NCI-H1417 treated with DMSO at 0.1 percent for 48 hours (cell line): ENCODE measurements around the gene GRAMD2B.

Experiments
- DNase-seq: peaks from one replicate; lab custom pipeline; 2025; lab: John Stamatoyannopoulos, UW

GRAMD2B gene

DNA sequence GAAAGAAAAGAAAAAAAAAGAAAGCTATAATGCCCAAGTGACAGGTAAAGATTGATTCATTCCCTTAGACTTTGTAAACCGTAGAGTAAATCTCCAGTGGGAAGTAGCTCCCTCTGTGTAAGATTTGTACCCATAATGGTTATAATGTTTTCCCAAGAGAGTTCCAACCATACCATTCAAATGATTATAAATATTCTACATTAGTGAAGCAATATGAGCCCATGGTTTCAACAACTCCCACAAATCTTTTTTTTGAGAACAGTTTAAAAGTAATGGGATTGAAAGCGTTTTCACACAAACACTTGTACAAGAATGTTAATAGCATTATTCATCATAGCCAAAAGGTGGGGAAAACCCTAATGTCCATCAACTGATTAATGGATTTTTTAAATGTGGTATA is 58.0 kb downstream of the GRAMD2B start:
- DNase-seq, result no peak

DNA sequence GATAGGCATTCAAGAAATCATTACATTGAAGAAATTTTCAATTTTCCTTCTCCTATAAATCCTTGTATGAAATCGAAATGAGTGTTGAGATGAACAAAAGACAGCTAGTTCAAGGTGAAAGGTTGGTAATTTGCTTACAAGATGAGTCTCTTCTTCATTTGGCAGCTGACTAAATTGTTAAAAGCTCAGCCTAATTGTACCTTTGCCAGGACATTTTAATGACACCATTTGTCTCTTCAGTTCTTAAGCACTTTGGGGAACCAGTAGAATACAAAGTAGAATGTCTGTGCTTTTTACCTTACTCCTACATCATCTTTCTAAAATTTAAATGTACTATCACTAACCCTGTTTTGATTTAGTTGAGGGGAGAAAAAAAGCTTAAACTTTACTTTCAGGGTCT is 59.4 kb downstream of the GRAMD2B start:
- no peak for DNase-seq

DNA sequence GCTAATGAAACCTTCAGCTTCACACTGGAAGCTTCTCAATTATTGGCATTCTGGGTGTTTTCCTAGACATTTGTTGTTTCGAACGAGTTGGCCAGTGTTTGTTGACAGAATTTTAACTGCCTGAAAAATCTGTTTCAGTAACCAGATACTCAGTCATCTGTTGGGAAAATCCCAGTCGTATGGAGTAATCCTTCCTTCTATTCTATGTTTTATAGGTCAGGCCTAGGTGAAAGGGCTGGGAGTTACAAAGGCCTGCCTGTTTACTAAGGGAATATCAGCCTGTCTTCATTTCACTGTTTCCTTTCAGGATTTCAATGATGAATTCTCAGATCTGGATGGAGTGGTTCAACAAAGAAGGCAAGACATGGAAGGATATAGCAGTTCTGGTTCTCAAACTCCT is 59.9 kb downstream of the GRAMD2B start:
- DNase-seq, result no peak

DNA sequence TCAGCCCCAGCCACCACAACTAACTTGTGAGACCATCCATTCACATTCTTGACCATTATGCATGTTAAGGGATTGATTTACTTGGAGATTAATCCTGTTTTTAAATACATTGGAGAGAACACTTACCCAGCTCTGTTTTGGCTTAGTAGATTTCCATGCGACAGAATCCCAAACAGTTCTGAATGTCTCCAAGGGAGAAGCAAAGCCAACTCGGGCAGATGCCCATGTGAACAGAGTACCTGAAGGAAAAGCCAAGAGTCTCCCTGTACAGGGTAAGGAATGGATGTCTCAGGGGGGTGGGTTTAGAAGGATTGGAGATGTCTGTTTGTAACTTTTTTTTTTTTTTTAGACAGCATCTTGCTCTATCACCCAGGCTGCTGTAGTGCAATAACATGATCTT is 61.0 kb downstream of the GRAMD2B start:
- DNase-seq, result no peak

DNA sequence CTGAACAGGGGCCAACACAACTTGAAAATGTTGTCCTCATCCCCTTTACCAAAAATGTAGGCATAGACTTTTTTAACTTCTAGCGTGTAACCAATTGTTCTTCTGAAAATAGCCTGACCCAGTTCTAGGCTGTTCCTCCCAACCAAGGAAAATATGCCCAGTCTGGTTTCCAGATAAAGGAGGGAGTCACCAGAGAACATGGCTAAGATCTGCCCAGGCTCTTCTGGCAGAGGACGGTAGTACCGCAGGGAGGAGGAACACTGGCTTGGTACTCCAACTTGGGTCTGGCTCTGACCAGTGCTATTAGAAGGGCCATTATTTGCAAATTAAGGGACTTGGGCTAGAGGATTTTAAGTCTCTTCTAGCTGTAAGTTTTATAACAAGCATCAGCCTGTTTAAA is 63.1 kb downstream of the GRAMD2B start:
- DNase-seq, result no peak

DNA sequence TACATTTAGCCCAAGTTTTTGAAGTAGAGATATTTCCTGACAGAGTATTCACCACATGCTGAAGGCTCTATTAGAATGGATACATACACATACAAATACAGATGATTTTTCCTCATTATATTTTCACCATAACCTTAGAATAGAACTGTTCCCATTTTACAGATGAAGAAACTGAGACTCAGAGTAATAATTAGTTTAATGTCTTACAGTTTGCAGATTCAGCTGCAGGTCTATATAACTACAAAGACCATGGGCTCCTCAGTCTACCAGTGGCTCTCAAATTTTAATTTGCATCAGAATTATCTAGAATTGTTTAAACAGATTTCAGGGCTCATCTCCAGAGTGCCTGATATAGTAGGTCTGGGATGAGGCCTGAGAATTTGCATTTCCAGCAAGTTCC is 64.4 kb downstream of the GRAMD2B start:
- DNase-seq, result no peak

DNA sequence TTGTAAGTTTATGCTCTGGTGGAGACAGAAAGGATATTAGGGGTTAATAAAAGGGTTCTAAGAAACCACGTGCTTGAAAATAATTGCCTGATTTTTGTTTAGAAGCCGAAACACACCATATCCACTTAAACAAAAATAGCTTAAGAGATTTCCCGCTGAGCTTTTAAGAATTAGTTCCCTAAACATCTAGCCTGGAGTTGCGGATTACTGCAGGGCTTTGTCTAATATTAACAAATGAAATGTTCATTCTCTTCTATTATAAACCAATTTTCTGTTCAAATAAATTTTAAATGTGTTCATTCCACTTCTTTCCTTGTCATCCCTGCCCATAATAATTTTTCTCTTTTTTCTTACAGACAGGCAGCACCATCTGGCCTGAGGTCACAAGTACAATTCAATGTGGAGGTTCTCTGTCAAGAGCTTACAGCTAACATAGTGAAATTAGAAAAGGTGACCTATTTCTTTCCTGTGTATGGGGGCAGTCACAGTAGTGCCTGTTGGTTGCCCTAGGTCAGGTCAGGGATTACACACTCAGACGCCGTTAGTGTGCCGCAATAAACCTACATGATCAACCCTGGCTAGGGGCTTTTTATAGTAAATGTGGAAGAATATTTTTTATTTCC is 65.3 kb downstream of the GRAMD2B start:
- DNase-seq, result peak; percentile 34

DNA sequence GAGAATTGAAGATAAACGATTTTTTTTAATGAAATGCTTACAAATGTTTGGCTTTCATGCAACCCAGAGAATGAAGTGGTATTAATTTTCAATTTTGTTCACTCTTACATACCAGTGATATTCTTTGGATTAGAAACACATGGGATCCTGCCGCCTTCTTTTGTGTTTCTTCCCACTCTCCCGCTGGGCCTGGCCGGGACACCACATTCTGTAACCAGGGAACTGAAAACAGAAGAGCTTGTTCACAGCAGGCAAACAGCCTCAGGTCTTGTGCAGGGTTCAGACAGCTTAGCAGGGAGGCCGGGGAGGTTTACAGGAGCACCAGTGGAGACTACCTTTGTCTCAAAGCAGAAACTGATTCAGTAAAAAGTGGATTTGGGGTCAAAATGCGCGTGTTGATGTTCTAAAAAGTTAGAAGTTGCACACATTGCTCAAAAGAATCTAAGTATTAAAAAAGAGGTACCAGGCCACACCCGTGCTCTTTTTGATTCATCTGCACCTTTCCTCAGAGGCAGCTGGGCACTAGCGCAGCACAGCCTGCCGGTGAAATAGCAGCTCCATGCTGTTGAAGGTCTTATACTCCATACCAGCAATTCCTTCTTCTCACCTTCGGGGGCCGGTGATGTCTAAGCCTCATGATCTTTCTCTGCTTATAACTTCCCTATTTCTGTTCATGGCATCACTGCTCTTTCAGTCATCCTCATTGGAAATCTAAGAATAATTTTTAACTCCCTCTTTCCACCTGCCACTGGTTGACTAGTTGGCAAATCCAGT is 67.1 kb downstream of the GRAMD2B start:
- DNase-seq, result no peak

DNA sequence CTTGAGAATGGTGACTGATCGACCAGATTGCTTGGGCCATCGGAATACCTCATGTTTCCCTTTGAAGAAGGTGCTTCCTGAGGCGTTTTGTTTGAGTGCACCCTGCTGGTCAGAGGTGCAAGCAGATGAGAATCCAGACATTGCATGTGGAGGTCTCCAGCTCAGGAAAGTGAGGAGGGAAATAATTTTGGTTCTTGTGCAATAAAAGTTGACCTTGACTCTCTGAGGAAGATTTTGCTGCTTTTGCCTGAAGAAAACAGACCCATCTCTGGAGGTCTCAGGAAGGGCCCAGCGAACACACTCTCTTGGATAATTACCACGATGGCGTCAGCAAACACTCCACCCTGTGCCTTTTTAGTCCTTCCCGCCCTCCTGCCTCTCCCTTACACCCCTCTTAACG is 69.7 kb downstream of the GRAMD2B start:
- DNase-seq, result no peak

DNA sequence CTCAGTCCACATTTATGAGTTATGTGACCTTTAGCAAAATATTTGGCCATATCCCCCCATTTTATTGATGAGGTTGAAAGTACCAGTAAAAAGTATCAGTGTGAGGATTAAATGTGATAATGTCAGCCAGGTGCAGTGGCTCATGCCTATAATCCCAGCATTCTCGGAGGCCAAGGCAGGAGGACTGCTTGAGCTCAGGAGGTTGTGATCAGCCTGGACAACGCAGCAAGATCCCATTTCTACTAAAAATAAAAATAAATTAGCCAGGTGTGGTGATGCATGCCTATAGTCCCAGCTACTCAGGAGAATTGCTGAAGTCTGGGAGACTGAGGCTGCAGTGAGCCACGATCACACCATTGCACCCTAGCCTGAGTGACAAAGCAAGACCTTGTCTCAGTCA is 71.2 kb downstream of the GRAMD2B start:
- no peak for DNase-seq

DNA sequence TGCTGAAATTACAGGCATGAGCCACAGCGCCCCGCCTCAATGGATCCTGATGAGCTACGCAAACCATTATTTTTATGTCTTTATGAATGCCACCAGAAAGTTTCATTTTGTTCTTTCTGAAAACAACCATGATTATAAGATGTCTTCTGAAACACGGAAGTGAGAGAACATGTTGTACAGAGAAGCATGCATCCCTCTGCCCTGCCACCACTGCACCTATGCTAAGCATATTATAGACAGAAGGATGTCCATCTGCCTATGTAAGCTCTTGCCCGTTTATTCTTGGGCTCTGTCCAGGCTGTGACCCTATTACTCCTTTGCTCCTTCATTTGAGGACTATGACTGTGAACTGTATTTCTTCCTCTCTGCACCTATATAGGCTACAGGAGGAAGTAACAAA is 74.3 kb downstream of the GRAMD2B start:
- DNase-seq, result no peak

DNA sequence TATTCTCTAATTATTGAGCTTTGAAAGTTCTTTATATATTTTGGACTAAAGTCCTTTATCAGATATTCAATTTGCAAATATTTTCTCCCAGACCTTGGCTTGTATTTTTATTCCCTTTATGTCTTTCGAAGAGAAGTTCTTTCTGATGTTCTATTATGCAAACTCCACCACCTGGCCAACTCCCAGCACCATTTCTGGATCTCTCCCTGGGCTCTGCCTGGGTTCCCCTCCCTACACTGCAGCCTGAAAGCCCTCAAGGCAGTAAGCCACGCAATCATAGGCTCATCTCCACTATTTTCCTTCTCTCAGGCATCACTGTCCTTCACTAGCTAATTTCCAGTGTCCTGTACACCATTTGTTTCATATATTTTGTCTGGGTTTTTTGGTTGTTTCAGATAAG is 76.1 kb downstream of the GRAMD2B start:
- DNase-seq, result no peak

DNA sequence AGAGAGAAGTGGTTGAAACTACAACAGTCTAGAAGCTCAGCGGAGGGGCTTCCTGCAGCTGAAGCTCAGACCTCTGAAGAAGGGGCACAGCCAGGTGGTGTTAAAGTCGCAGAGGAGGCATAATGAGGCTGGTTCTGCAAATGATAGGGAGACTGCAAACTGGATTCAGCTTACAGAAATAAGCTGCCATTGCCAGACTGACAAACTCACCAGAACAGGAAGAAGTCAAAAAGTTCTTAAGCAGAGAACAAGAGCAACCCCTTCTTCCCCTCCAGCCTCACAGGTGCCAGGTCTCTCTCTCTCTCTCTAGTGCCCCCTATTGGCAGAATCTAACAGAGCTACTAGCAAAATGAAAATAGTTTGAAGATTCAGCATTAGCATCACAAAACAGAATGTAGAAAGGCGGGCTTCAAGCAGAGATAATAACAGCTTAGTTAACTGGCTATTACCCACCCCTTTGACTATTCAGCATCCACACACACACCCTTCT is 76.7 kb downstream of the GRAMD2B start:
- DNase-seq, result no peak

DNA sequence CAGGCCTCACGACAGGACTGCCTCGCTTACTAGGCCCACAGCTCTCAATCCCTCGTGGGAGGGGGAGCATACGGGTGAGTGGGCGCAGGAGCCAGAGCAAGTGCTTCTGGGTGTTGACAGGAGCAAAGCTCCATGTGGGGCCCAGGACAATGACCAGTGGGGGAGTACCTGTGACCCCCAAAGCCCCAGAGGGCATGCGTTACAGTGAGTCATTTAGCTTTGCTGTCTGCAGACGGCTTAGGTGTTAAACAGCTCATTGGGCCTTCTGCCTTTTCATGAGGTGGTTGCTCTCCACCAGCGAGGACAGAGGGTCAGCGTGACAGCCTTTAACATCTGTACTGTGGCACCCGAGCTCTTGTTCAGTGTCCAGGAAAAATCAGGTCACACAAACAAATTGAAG is 78.2 kb downstream of the GRAMD2B start:
- no peak for DNase-seq

DNA sequence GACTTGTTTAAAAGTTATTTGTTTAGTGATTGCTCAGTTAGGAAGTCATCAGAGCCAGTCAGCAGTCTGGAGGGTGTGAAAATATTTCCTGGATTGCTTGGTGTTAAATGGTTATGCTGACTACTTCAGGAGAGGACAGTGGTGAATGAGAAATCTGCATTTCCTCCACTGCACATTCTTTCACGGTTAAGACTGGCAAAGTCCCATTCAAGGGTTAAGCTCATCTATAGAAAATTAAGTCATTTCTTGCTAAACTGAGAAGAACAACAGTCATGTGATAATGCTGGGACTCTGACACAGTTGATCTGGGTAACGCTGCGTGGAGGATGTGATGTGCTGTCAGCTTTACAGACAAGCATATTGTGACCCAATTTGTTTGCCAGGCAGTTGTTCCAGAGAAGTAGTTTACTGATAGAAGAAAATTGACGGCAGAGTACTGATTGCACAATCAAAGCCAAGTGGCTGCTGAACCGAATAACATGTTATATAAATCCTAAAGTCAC is 80.4 kb downstream of the GRAMD2B start:
- DNase-seq, result no peak

DNA sequence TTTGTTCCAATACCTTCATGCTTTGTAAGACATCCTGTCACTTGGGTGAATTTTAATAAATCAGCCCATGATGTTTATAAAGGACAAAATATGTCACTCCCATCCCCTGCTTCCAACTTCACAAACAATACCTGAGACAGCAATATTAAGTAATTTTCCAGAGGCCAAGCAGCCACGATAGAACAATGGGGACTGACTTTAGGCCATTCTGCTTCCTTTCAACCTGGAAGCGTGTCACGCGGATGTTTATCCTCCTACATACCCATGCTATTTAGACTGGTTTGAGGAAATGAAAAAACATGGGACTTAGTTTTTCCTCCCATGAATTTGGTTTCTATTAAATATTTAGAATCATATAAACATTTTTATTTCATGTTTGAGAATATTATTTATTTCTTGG is 82.9 kb downstream of the GRAMD2B start:
- DNase-seq, result no peak

DNA sequence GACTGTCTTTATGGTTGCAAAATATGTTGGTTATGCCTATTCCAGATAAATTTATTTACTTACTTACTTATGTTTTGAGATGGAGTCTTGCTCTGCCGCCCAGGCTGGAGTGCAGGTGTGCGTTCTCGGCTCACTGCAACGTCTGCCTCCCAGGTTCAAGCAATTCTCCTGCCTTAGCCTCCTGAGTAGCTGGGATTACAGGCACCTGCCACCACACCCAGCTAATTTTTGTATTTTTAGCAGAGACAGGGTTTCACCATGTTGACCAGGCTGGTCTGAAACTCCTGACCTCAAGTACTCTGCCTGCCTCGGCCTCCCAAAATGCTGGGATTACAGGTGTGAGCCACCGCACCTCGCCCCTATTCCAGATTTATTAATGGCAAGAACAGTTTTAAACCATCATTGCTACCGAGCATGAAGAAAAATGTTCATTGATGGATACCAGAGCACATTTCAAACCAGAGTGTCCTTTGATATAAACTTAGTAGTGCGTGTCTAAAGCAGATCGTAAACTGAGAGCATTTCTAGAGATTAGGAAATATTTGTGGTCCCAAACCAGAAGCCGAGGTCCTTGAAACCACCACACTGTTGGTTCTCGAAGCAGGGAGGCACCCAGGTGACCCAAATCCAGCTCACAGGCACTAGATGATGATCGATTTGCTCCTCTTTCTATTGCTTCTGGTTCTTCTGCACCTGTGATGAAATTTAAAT is 85.2 kb downstream of the GRAMD2B start:
- DNase-seq, result no peak

DNA sequence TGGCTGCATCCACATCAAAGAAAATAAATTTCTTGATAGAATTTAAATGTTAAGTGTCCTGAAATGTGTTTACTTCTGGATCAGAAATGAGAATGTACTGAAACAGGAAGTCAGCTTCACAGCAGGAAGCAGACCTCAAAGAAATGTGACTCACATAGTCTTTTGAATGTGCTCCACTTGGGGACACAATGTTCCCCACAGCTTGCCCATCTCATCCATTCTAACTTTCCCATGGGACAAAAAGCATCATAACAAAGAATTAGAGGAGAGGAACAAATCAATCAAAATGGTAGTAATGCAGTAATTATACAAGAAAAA is 85.7 kb downstream of the GRAMD2B start:
- no peak for DNase-seq

DNA sequence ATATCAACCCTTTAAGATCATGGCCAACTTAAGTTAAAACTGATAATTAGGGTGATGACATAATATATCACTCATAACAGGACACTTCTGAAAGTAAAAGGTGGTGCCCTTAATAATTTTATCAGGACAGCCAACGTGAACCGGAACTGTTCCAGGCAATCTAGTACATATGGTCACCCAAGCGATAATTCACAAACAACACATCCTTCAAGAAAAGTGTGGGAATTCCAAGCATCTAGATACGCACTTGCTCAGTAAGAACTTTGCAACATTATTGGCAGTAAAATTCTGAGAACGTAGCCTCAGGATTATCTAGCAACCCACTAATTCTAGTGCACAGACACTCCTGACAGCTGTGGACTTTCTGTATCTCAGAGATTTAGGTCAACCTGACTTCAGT is 86.1 kb downstream of the GRAMD2B start:
- no peak for DNase-seq

DNA sequence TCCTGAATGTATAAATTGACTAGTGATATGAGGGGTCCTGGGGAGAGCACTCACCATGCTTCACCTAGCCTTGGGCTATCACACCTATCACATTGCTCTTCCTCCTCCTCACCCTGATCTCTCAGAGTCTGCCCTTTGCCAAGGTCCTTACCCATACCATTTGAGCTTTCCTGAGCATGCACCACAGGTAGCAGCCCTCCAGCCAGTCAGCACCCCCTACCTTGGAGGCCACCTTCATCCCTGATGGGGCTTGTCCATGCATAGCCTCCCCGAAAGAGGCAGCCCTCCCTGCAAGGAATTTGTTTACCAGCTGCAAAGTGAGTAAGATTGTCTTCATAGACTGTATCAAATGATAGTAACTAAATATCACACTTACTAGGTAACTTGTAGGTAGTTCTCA is 88.8 kb downstream of the GRAMD2B start:
- DNase-seq, result no peak

DNA sequence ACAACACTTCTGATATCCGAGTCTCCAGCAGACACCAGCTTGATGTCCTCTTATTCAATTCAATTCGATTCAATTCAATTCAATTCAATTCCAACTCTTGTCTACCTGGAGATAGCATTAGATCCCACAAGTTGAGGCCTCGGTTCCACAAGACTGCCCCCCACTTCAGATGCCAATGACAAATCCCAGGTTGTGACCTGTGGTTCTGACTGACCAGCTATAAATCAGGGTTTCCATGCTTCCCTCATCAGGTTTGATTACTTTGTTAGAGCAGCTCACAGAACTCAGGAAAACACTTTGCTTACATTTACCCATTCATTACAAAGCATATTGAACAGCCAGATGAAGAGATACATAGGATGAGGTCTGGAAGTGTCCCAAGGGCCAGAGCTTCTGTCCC is 89.2 kb downstream of the GRAMD2B start:
- no peak for DNase-seq

DNA sequence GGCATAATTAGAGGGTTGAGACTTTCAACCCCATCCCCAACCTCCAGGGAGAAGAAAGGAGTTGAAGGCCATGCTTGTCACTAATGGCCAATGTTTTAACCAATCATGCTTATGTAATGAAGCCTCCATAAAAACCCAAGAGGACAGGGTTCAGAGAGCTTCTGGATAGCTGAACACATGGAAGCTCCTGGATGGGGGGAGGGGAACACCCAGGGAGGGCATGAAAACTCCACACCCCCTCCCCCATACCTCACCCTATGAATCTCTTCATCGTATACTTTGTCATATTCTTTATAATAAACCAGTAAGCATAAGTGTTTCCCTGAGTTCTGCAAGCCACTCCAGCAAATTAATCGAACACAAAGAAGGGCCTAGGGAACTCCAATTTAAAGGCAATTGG is 90.1 kb downstream of the GRAMD2B start:
- no peak for DNase-seq

DNA sequence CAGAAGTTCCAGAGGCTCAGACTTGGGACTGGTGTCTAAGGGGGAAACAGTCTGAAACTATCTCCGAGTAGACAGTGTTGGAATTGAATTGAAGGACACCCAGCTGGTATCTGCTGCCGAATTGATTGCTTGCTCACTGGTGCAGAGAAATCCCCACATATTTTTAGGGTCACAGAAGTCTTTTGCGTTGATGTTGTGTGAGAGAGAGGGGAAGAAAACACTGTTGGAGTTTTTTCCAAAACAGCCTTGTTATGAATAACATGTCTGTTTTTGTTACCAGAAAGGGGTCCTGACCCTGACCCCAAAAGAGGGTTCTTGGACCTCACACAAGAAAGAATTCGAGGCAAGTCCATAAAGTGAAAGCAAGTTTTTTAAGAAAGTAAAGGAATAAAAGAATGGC is 90.5 kb downstream of the GRAMD2B start:
- DNase-seq, result no peak
